SK-N-MC (cell line): Measurements from ENCODE around the gene AGXT2.

Experiments used
- EZH2 ChIP-seq: fragments of 200-600 bp; sonication (generic); IDR thresholded peaks from one replicate; pipeline ENCODE4 v1.6.1; 2017; ENCODE audit warnings: antibody characterized with exemption
- FOXP2 ChIP-seq: optimal IDR thresholded peaks from 2 replicates; pipeline ENCODE3; 2011; ENCODE audit warnings: mild to moderate bottlenecking, moderate library complexity; ENCODE audit not compliant: insufficient read depth; ENCODE audit errors: extremely low read length, control extremely low read depth
- POLR2AphosphoS5 ChIP-seq: IDR thresholded peaks from 2 replicates; pipeline ENCODE4 v1.6.1; 2012; ENCODE audit warnings: mild to moderate bottlenecking, low read depth, low read length, borderline replicate concordance

DNA sequence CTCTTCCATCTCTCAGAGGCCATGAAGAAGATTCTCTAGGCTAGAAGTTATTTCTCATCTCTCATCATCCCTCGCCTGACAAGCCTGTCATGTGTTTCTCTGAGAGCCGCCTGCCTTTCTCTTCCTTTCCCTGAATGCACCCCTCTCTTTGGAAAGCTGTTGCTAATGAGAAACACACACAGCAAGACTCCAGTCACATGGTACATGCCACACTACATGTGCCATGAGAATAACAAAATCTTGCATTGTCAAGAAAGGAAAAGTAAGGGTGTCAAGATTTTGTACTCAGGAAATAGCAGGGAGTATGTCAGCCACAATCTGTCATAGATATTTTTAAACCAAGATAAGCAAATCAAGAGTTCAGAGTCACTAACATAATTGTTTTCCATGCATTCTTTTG, 8.9 kb downstream of the AGXT2 start:
- TF ChIP-seq EZH2 (no peak), POLR2AphosphoS5 (no peak), FOXP2 (no peak)
